GM06990 (cell line): ENCODE results near the gene SH3D21.

ENCODE experiments used
- DNase-seq: peaks from one replicate; pipeline ENCODE4 v3.0.0-alpha.2; 2011; ENCODE audit not compliant: insufficient read length; ENCODE audit errors: extremely low read depth
- H3K27me3 ChIP-seq: replicated peaks from 2 replicates; pipeline ENCODE4 v1.6.0; 2011; ENCODE audit warnings: low read length; ENCODE audit not compliant: control insufficient read depth, insufficient read depth
- H3K36me3 ChIP-seq: 2 replicates; pipeline ENCODE4 v1.5.1; 2011; ENCODE audit warnings: low read length; ENCODE audit not compliant: control insufficient read depth, insufficient read depth
- H3K4me3 ChIP-seq: replicated peaks from 2 replicates; pipeline ENCODE4 v1.5.1; 2011; ENCODE audit warnings: low read depth, mild to moderate bottlenecking, control low read depth, low read length
- CTCF ChIP-seq: IDR thresholded peaks from 2 replicates; pipeline ENCODE4 v1.5.1; 2011; ENCODE audit warnings: low read length, control low read depth, mild to moderate bottlenecking, inconsistent platforms; ENCODE audit not compliant: insufficient read depth, poor library complexity, severe bottlenecking

Gene SH3D21

GRCh38 chr1:36337830-36338229 lies 31.7 kb downstream of the SH3D21 start:
- no peak for DNase-seq
- Histone ChIP-seq H3K4me3 (no peak overlapping the region), H3K36me3 (peaks cover 6% of the 10 kb centered on the region), H3K27me3 (no peaks in the 10 kb centered on the region)
- no peak for TF ChIP-seq CTCF

GRCh38 chr1:36339215-36339614 lies 33.0 kb downstream of the SH3D21 start:
- no peak for DNase-seq
- Histone ChIP-seq H3K27me3 (no peaks in the 10 kb centered on the region), H3K36me3 (peaks cover 15% of the 10 kb centered on the region), H3K4me3 (no peak overlapping the region)
- TF ChIP-seq CTCF = no peak

- Histone ChIP-seq H3K36me3 (peaks cover 16% of the 10 kb centered on the region), H3K4me3 (no peak overlapping the region), H3K27me3 (no peaks in the 10 kb centered on the region)
- no peak for DNase-seq
- no peak for TF ChIP-seq CTCF
Observed at GRCh38 chr1:36339615-36340014, 33.4 kb downstream of the SH3D21 start.

- DNase-seq = no peak
- TF ChIP-seq CTCF = no peak
- H3K27me3 ChIP-seq = no peaks in the 10 kb centered on the region
- no peak overlapping the region for H3K4me3 ChIP-seq
- peaks cover 27% of the 10 kb centered on the region for H3K36me3 ChIP-seq
Observed at GRCh38 chr1:36341626-36342320, 35.6 kb downstream of the SH3D21 start.

GRCh38 chr1:36342426-36343185 lies 36.4 kb downstream of the SH3D21 start:
- Histone ChIP-seq H3K4me3 (no peak overlapping the region), H3K36me3 (peaks cover 31% of the 10 kb centered on the region), H3K27me3 (no peaks in the 10 kb centered on the region)
- DNase-seq = no peak
- TF ChIP-seq CTCF = peak; percentile 88
